CD4-positive, alpha-beta memory T cell (primary cell): ENCODE data around the gene COL4A6. TPM values are rescaled to one million over a fixed set of nuclear protein-coding genes. Genes with fewer than 3 reads are reported as not detected.

Source experiments
- CTCF ChIA-PET: fragments of 350-600 bp; sonication (Branson Sonifier 250); formaldehyde crosslinking; loops from one replicate; lab custom pipeline; 2021; ENCODE audit warnings: inconsistent platforms; ENCODE audit not compliant: partially characterized antibody; lab: Charles Lee
- POLR2A ChIA-PET: fragments of 350-600 bp; sonication (Branson Sonifier 250); formaldehyde crosslinking; loops from one replicate; lab custom pipeline; 2021; ENCODE audit not compliant: partially characterized antibody; lab: Charles Lee
- DNase-seq, 5 donors: peaks; one replicate each; pipeline versions ENCODE4 v3.0.0 to v3.0.0-alpha.2; 2020 to 2022; ENCODE audit warnings: mixed read lengths in 1 of 5
- H3K27ac ChIP-seq: one replicate; pipeline ENCODE4 v1.7.0; 2013; ENCODE audit warnings: low read depth, low read length
- H3K27me3 ChIP-seq: 2 replicates; pipeline ENCODE4 v1.7.0; 2013; ENCODE audit warnings: mild to moderate bottlenecking, low read length, moderate library complexity; ENCODE audit not compliant: insufficient read depth
- H3K36me3 ChIP-seq: 2 replicates; pipeline ENCODE4 v1.7.0; 2013; ENCODE audit warnings: mild to moderate bottlenecking, low read length, moderate library complexity; ENCODE audit not compliant: insufficient read depth
- H3K4me1 ChIP-seq: 2 replicates; pipeline ENCODE4 v1.7.0; 2013; ENCODE audit warnings: mild to moderate bottlenecking, low read length, moderate library complexity; ENCODE audit not compliant: insufficient read depth
- H3K4me3 ChIP-seq, 2 donors: one replicate each; pipeline ENCODE4 v1.7.0; 2013; ENCODE audit warnings: low read length in 2 of 2, mild to moderate bottlenecking in 1 of 2
- H3K9me3 ChIP-seq, 2 donors: one replicate each; pipeline ENCODE4 v1.7.0; 2013; ENCODE audit warnings: low read length in 2 of 2, control low read depth in 1 of 2; ENCODE audit not compliant: control insufficient read depth in 1 of 2
- H3K27ac Mint-ChIP-seq, 7 donors: one replicate each; pipeline ENCODE4 v1.8.0; 2020 to 2021; ENCODE audit warnings: mixed read lengths in 7 of 7, mild to moderate bottlenecking in 6 of 7, inconsistent platforms in 3 of 7, moderate library complexity in 3 of 7
- H3K27me3 Mint-ChIP-seq, 2 donors: one replicate each; pipeline ENCODE4 v1.8.0; 2020 to 2021; ENCODE audit warnings: mixed read lengths in 2 of 2
- H3K36me3 Mint-ChIP-seq, 2 donors: one replicate each; pipeline ENCODE4 v1.8.0; 2020 to 2021; ENCODE audit warnings: mixed read lengths in 2 of 2, inconsistent platforms in 1 of 2, mild to moderate bottlenecking in 1 of 2
- H3K4me1 Mint-ChIP-seq, 4 donors: one replicate each; pipeline ENCODE4 v1.8.0; 2020 to 2021; ENCODE audit warnings: mixed read lengths in 4 of 4, mild to moderate bottlenecking in 1 of 4
- H3K4me3 Mint-ChIP-seq, 8 donors: one replicate each; pipeline ENCODE4 v1.8.0; 2020 to 2021; ENCODE audit warnings: mixed read lengths in 8 of 8, mild to moderate bottlenecking in 7 of 8, moderate library complexity in 6 of 8, inconsistent platforms in 3 of 8
- H3K9me3 Mint-ChIP-seq, 8 donors: one replicate each; pipeline ENCODE4 v1.8.0; 2020 to 2021; ENCODE audit warnings: mixed read lengths in 8 of 8, mild to moderate bottlenecking in 5 of 8, inconsistent platforms in 3 of 8, moderate library complexity in 1 of 8
- intact Hi-C: fragments of 100-400 bp; cut with micrococcal nuclease; formaldehyde crosslinking; loops from one replicate; pipeline ENCODE4 v1.15.1; 2023
- polyA plus RNA-seq, 2 donors: library from polyadenylated mRNA; unstranded; fragments of 300-500 nt; fragmentation: Illumina TruSeq; gene quantifications; one replicate each; pipeline ENCODE4 v1.2.3, GENCODE V29; 2021
- total RNA-seq, 2 experiments: library from RNA; stranded (reverse); gene quantifications; one replicate each; pipeline ENCODE4 v1.2.3, GENCODE V29; 2021

The COL4A6 gene
- total and polyA plus RNA-seq, 4 experiments from 2014 or later: not detected

GRCh38 chrX:108323751-108324150, 114.5 kb downstream of the COL4A6 start:
- H3K4me3 ChIP-seq: no peak overlapping the region
- no peaks in the 10 kb centered on the region for H3K9me3 ChIP-seq
- no peaks in the 10 kb centered on the region for H3K4me1 ChIP-seq
- Mint-ChIP-seq H3K4me1 (no peaks in the 10 kb centered on the region), H3K4me3 (no peak overlapping the region), H3K36me3 (no peaks in the 10 kb centered on the region), H3K9me3 (no peaks in the 10 kb centered on the region), H3K27ac (no peak overlapping the region), H3K27me3 (no peaks in the 10 kb centered on the region)
- H3K27ac ChIP-seq: no peak overlapping the region
- no peaks in the 10 kb centered on the region for H3K27me3 ChIP-seq
- ChIA-PET CTCF (no interaction called here), POLR2A (no interaction called here)
- H3K36me3 ChIP-seq: no peaks in the 10 kb centered on the region
- intact Hi-C loops: no loop called here
- DNase-seq: no peak

- no peak overlapping the region for H3K4me3 Mint-ChIP-seq
- intact Hi-C loops: no loop called here
- Histone ChIP-seq H3K27me3 (no peaks in the 10 kb centered on the region), H3K4me3 (no peak overlapping the region), H3K9me3 (no peaks in the 10 kb centered on the region), H3K36me3 (no peaks in the 10 kb centered on the region), H3K4me1 (no peaks in the 10 kb centered on the region), H3K27ac (no peak overlapping the region)
- H3K27ac Mint-ChIP-seq: no peak overlapping the region
- no peaks in the 10 kb centered on the region for H3K9me3 Mint-ChIP-seq
- CTCF ChIA-PET: no interaction called here
- DNase-seq: no peak
- no peaks in the 10 kb centered on the region for H3K4me1 Mint-ChIP-seq
- POLR2A ChIA-PET: no interaction called here
- no peaks in the 10 kb centered on the region for H3K27me3 Mint-ChIP-seq
- H3K36me3 Mint-ChIP-seq: no peaks in the 10 kb centered on the region
Measured at GRCh38 chrX:108322234-108322633, 116.0 kb downstream of the COL4A6 start.

- Histone ChIP-seq H3K27ac (no peak overlapping the region), H3K4me1 (no peaks in the 10 kb centered on the region), H3K36me3 (no peaks in the 10 kb centered on the region), H3K9me3 (no peaks in the 10 kb centered on the region), H3K27me3 (no peaks in the 10 kb centered on the region), H3K4me3 (no peak overlapping the region)
- DNase-seq: no peak
- ChIA-PET CTCF (no interaction called here), POLR2A (no interaction called here)
- Mint-ChIP-seq H3K27me3 (peaks cover 0 to 1% of the 10 kb centered on the region in 2 donors), H3K4me3 (no peak overlapping the region), H3K4me1 (no peaks in the 10 kb centered on the region), H3K27ac (no peak overlapping the region), H3K9me3 (no peaks in the 10 kb centered on the region), H3K36me3 (no peaks in the 10 kb centered on the region)
- intact Hi-C loops: no loop called here
Measured at GRCh38 chrX:108316456-108316855, 121.8 kb downstream of the COL4A6 start.

- Mint-ChIP-seq H3K4me1 (no peaks in the 10 kb centered on the region), H3K27me3 (peaks cover 0 to 1% of the 10 kb centered on the region in 2 donors), H3K27ac (no peak overlapping the region), H3K4me3 (no peak overlapping the region), H3K9me3 (no peaks in the 10 kb centered on the region), H3K36me3 (no peaks in the 10 kb centered on the region)
- Histone ChIP-seq H3K36me3 (no peaks in the 10 kb centered on the region), H3K27ac (no peak overlapping the region), H3K4me3 (no peak overlapping the region), H3K4me1 (no peaks in the 10 kb centered on the region), H3K27me3 (no peaks in the 10 kb centered on the region), H3K9me3 (no peaks in the 10 kb centered on the region)
- ChIA-PET POLR2A (no interaction called here), CTCF (no interaction called here)
- DNase-seq: no peak
- intact Hi-C loops: no loop called here
Measured at GRCh38 chrX:108313669-108314068, 124.6 kb downstream of the COL4A6 start.

GRCh38 chrX:108312957-108313356, 125.3 kb downstream of the COL4A6 start:
- POLR2A ChIA-PET: no interaction called here
- H3K9me3 Mint-ChIP-seq: no peaks in the 10 kb centered on the region
- H3K4me3 ChIP-seq: no peak overlapping the region
- H3K4me1 ChIP-seq: no peaks in the 10 kb centered on the region
- no peaks in the 10 kb centered on the region for H3K36me3 Mint-ChIP-seq
- H3K9me3 ChIP-seq: no peaks in the 10 kb centered on the region
- no peaks in the 10 kb centered on the region for H3K4me1 Mint-ChIP-seq
- H3K27me3 ChIP-seq: no peaks in the 10 kb centered on the region
- H3K27ac ChIP-seq: no peak overlapping the region
- CTCF ChIA-PET: no interaction called here
- intact Hi-C loops: no loop called here
- H3K36me3 ChIP-seq: no peaks in the 10 kb centered on the region
- H3K27me3 Mint-ChIP-seq: peaks cover 0 to 1% of the 10 kb centered on the region in 2 donors
- no peak overlapping the region for H3K27ac Mint-ChIP-seq
- DNase-seq: no peak
- H3K4me3 Mint-ChIP-seq: no peak overlapping the region

GRCh38 chrX:108312011-108312410, 126.2 kb downstream of the COL4A6 start:
- CTCF ChIA-PET: no interaction called here
- POLR2A ChIA-PET: no interaction called here

GRCh38 chrX:108310506-108310905, 127.7 kb downstream of the COL4A6 start:
- Histone ChIP-seq H3K4me1 (no peaks in the 10 kb centered on the region), H3K9me3 (no peaks in the 10 kb centered on the region), H3K36me3 (no peaks in the 10 kb centered on the region), H3K4me3 (no peak overlapping the region), H3K27ac (no peak overlapping the region), H3K27me3 (no peaks in the 10 kb centered on the region)
- ChIA-PET POLR2A (no interaction called here), CTCF (no interaction called here)
- Mint-ChIP-seq H3K27ac (no peak overlapping the region), H3K36me3 (no peaks in the 10 kb centered on the region), H3K27me3 (peaks cover 0 to 1% of the 10 kb centered on the region in 2 donors), H3K4me3 (no peak overlapping the region), H3K4me1 (no peaks in the 10 kb centered on the region), H3K9me3 (no peaks in the 10 kb centered on the region)
- no peak for DNase-seq
- intact Hi-C loops: no loop called here

More at GRCh38 chrX:108312011-108312410, 126.2 kb downstream of the COL4A6 start:
- Mint-ChIP-seq H3K27me3 (peaks cover 0 to 1% of the 10 kb centered on the region in 2 donors), H3K27ac (no peak overlapping the region), H3K36me3 (no peaks in the 10 kb centered on the region), H3K9me3 (no peaks in the 10 kb centered on the region), H3K4me3 (no peak overlapping the region), H3K4me1 (no peaks in the 10 kb centered on the region)
- Histone ChIP-seq H3K4me3 (no peak overlapping the region), H3K27ac (no peak overlapping the region), H3K4me1 (no peaks in the 10 kb centered on the region), H3K27me3 (no peaks in the 10 kb centered on the region), H3K9me3 (no peaks in the 10 kb centered on the region), H3K36me3 (no peaks in the 10 kb centered on the region)
- no peak for DNase-seq
- intact Hi-C loops: no loop called here

GRCh38 chrX:108309144-108309543, 129.1 kb downstream of the COL4A6 start:
- Histone ChIP-seq H3K27ac (no peak overlapping the region), H3K27me3 (no peaks in the 10 kb centered on the region), H3K4me1 (no peaks in the 10 kb centered on the region), H3K9me3 (no peaks in the 10 kb centered on the region), H3K4me3 (no peak overlapping the region), H3K36me3 (no peaks in the 10 kb centered on the region)
- intact Hi-C loops: no loop called here
- CTCF ChIA-PET: no interaction called here
- Mint-ChIP-seq H3K4me1 (no peaks in the 10 kb centered on the region), H3K4me3 (no peak overlapping the region), H3K36me3 (no peaks in the 10 kb centered on the region), H3K27ac (no peak overlapping the region), H3K27me3 (peaks cover 0 to 1% of the 10 kb centered on the region in 2 donors), H3K9me3 (no peaks in the 10 kb centered on the region)
- POLR2A ChIA-PET: no interaction called here
- no peak for DNase-seq
